K562 (cell line): ENCODE data around the gene MED20. TPM values are rescaled to one million over a fixed set of nuclear protein-coding genes. Genes with fewer than 3 reads are reported as not detected.

Source experiments
- ATF1 ChIP-seq, 2 experiments: fragments of 450-650 bp in 1 of 2; IDR thresholded peaks; 2 replicates each; pipeline ENCODE4 v1.6.1; 2016; ENCODE audit warnings: missing compliant biosample characterization in 1 of 2, missing genetic modification characterization in 1 of 2
- ATF2 ChIP-seq: sonication (generic); formaldehyde crosslinking; IDR thresholded peaks from 2 replicates; pipeline ENCODE4 v1.8.1; 2022; ENCODE audit warnings: missing genetic modification reagents
- CHD2 ChIP-seq: IDR thresholded peaks from 2 replicates; pipeline ENCODE4 v1.6.1; 2011; ENCODE audit warnings: low read depth, low read length
- JUND ChIP-seq, 2 experiments: IDR thresholded peaks; 2 replicates in 1 of 2; 3 replicates in 1 of 2; pipeline ENCODE4 v1.6.1; 2011; ENCODE audit warnings: borderline replicate concordance in 2 of 2, low read depth in 2 of 2, low read length in 2 of 2, improper control_type of control experiment in 1 of 2, missing biosample characterization in 1 of 2, missing genetic modification characterization in 1 of 2, missing genetic modification reagents in 1 of 2
- NONO ChIP-seq, 2 experiments: fragments of 200-400 bp in 1 of 2; fragments of 450-650 bp in 1 of 2; formaldehyde crosslinking in 1 of 2; IDR thresholded peaks; 2 replicates each; pipeline ENCODE4 v1.6.1; 2017; ENCODE audit warnings: low read depth in 2 of 2, mild to moderate bottlenecking in 2 of 2, moderate library complexity in 2 of 2, low read length in 1 of 2
- SREBF2 ChIP-seq: sonication (generic); formaldehyde crosslinking; IDR thresholded peaks from 2 replicates; pipeline ENCODE4 v1.4.0; 2020; ENCODE audit warnings: mild to moderate bottlenecking, missing genetic modification reagents
- TEAD4 ChIP-seq, 2 experiments: sonication (generic) in 1 of 2; formaldehyde crosslinking in 1 of 2; IDR thresholded peaks; 2 replicates each; pipeline versions ENCODE4 v1.6.1 to v1.8.0; 2012 to 2022; ENCODE audit warnings: borderline replicate concordance in 1 of 2, inconsistent platforms in 1 of 2, low read length in 1 of 2, mild to moderate bottlenecking in 1 of 2, missing genetic modification reagents in 1 of 2
- XRCC5 ChIP-seq: fragments of 200-400 bp; formaldehyde crosslinking; IDR thresholded peaks from 2 replicates; pipeline ENCODE4 v1.6.1; 2017; ENCODE audit warnings: low read depth, mild to moderate bottlenecking, low read length
- ZNF311 ChIP-seq: fragments of 250-450 bp; sonication (Bioruptor Pico); IDR thresholded peaks from 2 replicates; pipeline ENCODE4 v1.4.0; 2020; ENCODE audit warnings: mild to moderate bottlenecking, moderate library complexity
- ZNF584 ChIP-seq: fragments of 200-800 bp; sonication (Bioruptor generic); IDR thresholded peaks from 2 replicates; pipeline ENCODE4 v1.6.1; 2016; ENCODE audit warnings: low read depth, mild to moderate bottlenecking, missing genetic modification characterization, missing compliant biosample characterization
- ZNF609 ChIP-seq: sonication (generic); formaldehyde crosslinking; IDR thresholded peaks from 2 replicates; pipeline ENCODE4 v1.8.1; 2023; ENCODE audit warnings: missing genetic modification reagents, mild to moderate bottlenecking, borderline replicate concordance
- polyA plus RNA-seq, 8 experiments: library from polyadenylated mRNA; depleted of rRNA in 4 of 8; stranded (reverse) in 5 of 8; unstranded in 3 of 8; fragments of >200 nt; fragmentation: Nextera tagmentation in 2 of 8; fragmentation: Illumina TruSeq in 1 of 8; extraction: Ambion mirVana in 2 of 8; extraction: Trizol in 1 of 8; gene quantifications; 2 replicates each; pipeline versions ENCODE4 v1.2.1 to v1.2.3, GENCODE V29; 2011 to 2014; ENCODE audit warnings: inconsistent platforms in 1 of 8, missing spikeins in 1 of 8
- total RNA-seq, 7 experiments: library from RNA; depleted of rRNA in 6 of 7; stranded (reverse); fragments of >200 nt in 6 of 7; fragmentation: Illumina TruSeq in 2 of 7; extraction: Trizol in 2 of 7; gene quantifications; 2 replicates each; pipeline versions ENCODE4 v1.2.1 to v1.2.3, GENCODE V29; 2011 to 2021; ENCODE audit warnings: low replicate concordance in 1 of 7
- TF ChIP-seq, protein P1 (sequence below), 2 experiments: fragments of 150-350 bp in 1 of 2; IDR thresholded peaks; 2 replicates each; pipeline ENCODE4 v1.6.1; 2012 to 2016; ENCODE audit warnings: low read depth in 2 of 2, low read length in 2 of 2, mild to moderate bottlenecking in 1 of 2, moderate library complexity in 1 of 2
- TF ChIP-seq, protein P2 (sequence below): sonication (generic); formaldehyde crosslinking; IDR thresholded peaks from 2 replicates; pipeline ENCODE4 v1.8.0; 2022; ENCODE audit warnings: missing genetic modification reagents, mild to moderate bottlenecking, moderate library complexity, borderline replicate concordance

The MED20 gene
- total and polyA plus RNA-seq, 9 of the 15 experiments (the other 6 are each of a cell fraction or from before 2014, with no cell fraction given) = 27.3 to 80.9 (median 46.0) TPM

GRCh38 chr6:41936073-41936837 is 15.3 kb upstream of the MED20 start (continued):
- TF ChIP-seq ATF1 (CRISPR knock-in tag; IDR thresholded peaks at IDR 0.05) = no peak
- peak; percentile 46 for TF ChIP-seq ATF1 (tag; IDR thresholded peaks at IDR 0.05)
- TF ChIP-seq NONO (IDR thresholded peaks at IDR 0.05; ENCODE audit: low read depth in 2 of 2, low read length in 1 of 2) = 0 out of 4 replicates have a peak, but pooled peaks of 1 of the 2 experiments have one; percentile 16
- TF ChIP-seq ZNF311 = 0 out of 2 replicates have a peak, but pooled peaks have one; percentile 28
- no peak for TF ChIP-seq ATF2 (CRISPR knock-in tag)
- TF ChIP-seq, protein P1, sequence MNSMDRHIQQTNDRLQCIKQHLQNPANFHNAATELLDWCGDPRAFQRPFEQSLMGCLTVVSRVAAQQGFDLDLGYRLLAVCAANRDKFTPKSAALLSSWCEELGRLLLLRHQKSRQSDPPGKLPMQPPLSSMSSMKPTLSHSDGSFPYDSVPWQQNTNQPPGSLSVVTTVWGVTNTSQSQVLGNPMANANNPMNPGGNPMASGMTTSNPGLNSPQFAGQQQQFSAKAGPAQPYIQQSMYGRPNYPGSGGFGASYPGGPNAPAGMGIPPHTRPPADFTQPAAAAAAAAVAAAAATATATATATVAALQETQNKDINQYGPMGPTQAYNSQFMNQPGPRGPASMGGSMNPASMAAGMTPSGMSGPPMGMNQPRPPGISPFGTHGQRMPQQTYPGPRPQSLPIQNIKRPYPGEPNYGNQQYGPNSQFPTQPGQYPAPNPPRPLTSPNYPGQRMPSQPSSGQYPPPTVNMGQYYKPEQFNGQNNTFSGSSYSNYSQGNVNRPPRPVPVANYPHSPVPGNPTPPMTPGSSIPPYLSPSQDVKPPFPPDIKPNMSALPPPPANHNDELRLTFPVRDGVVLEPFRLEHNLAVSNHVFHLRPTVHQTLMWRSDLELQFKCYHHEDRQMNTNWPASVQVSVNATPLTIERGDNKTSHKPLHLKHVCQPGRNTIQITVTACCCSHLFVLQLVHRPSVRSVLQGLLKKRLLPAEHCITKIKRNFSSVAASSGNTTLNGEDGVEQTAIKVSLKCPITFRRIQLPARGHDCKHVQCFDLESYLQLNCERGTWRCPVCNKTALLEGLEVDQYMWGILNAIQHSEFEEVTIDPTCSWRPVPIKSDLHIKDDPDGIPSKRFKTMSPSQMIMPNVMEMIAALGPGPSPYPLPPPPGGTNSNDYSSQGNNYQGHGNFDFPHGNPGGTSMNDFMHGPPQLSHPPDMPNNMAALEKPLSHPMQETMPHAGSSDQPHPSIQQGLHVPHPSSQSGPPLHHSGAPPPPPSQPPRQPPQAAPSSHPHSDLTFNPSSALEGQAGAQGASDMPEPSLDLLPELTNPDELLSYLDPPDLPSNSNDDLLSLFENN (IDR thresholded peaks at IDR 0.05; ENCODE audit: low read depth in 2 of 2, low read length in 2 of 2) = peak in 1 of 2 experiments; percentile 70; a peak in 1 of 4 replicates
- TF ChIP-seq TEAD4 (IDR thresholded peaks at IDR 0.05; ENCODE audit: low read length) = peak; percentile 85
- TF ChIP-seq TEAD4 (CRISPR knock-in tag; IDR thresholded peaks at IDR 0.05; ENCODE audit: borderline replicate concordance) = no peak
- peak; percentile 30; the same call in 1 of the 2 replicates for TF ChIP-seq CHD2
- peak; percentile 61; the same call in 1 of the 2 replicates for TF ChIP-seq ZNF609 (CRISPR knock-in tag)
- no peak for TF ChIP-seq SREBF2
- TF ChIP-seq, protein P2, sequence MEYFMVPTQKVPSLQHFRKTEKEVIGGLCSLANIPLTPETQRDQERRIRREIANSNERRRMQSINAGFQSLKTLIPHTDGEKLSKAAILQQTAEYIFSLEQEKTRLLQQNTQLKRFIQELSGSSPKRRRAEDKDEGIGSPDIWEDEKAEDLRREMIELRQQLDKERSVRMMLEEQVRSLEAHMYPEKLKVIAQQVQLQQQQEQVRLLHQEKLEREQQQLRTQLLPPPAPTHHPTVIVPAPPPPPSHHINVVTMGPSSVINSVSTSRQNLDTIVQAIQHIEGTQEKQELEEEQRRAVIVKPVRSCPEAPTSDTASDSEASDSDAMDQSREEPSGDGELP (CRISPR knock-in tag) = peak; percentile 78
- TF ChIP-seq JUND (IDR thresholded peaks at IDR 0.05; ENCODE audit: borderline replicate concordance, low read depth, low read length) = peak; percentile 80
- TF ChIP-seq JUND (tag; IDR thresholded peaks at IDR 0.05; ENCODE audit: borderline replicate concordance, low read depth, low read length) = peak; percentile 66; the same call in 1 of the 3 replicates
- peak; percentile 93 for TF ChIP-seq XRCC5
- TF ChIP-seq ZNF584 (CRISPR knock-in tag) = 0 out of 2 replicates have a peak, but pooled peaks have one; percentile 30
